K562 treated with DMSO at 1 percent for 4 hours (cell line): ENCODE results near the gene STARD3. TPM values are rescaled to one million over a fixed set of nuclear protein-coding genes. Genes with fewer than 3 reads are reported as not detected.

Source experiments
- total RNA-seq: library from RNA; unstranded; fragments of 300-600 nt; gene quantifications from 2 replicates; pipeline ENCODE4 v1.2.3, GENCODE V29; 2022; ENCODE audit not compliant: insufficient read depth

Gene STARD3
- total RNA-seq = 79.9 and 98.4 TPM in 2 replicates

DNA sequence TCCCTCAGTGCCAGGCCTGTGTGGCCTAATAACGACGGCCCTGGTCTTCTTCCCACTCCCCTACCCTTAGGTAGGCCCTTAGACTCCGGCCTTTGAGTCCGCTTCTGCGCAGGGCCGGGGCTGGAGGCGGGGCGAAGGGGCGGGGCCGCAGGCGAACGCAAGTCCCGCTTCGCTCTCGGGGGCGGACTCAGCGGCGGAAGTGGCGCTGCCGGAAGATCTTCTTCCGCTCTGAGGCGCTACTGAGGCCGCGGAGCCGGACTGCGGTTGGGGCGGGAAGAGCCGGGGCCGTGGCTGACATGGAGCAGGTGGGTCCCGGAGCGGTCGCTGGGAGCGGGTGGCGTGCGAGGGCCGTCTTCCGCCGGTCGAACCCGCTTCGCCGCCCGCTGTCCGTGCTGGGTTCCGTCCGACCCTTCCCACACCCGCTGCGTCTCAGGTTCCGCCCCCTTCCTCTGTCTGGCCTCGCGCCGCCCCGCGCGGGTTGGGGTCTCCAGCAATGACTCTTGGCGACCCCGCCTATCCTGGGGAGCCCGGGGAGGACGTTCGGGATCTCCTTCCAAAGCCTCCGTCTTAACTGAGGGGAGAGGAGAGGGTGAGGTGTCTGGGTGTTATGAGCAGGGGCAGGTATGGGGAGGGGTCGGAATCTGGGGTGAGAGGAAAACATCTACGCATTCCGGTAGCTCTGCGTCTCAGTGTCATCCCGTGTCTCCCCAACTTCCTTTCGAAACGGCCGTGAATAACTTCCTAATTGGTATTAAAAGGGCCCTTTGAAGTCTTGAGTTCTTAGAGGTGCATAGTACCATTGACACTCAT, at the start of gene STARD3:
Gene STARD3, plus strand, starts transcription at position 218 of the 810 bp plus-strand sequence. CDS start 16,388 bp downstream, outside the sequence.

GRCh38 chr17:39607851-39608130, 29.2 kb upstream of the STARD3 start, which contains the start of gene NEUROD2:
Gene NEUROD2 (minus strand): TSS chr17:39607920. CDS start chr17:39606599, 1,321 bp downstream.

DNA sequence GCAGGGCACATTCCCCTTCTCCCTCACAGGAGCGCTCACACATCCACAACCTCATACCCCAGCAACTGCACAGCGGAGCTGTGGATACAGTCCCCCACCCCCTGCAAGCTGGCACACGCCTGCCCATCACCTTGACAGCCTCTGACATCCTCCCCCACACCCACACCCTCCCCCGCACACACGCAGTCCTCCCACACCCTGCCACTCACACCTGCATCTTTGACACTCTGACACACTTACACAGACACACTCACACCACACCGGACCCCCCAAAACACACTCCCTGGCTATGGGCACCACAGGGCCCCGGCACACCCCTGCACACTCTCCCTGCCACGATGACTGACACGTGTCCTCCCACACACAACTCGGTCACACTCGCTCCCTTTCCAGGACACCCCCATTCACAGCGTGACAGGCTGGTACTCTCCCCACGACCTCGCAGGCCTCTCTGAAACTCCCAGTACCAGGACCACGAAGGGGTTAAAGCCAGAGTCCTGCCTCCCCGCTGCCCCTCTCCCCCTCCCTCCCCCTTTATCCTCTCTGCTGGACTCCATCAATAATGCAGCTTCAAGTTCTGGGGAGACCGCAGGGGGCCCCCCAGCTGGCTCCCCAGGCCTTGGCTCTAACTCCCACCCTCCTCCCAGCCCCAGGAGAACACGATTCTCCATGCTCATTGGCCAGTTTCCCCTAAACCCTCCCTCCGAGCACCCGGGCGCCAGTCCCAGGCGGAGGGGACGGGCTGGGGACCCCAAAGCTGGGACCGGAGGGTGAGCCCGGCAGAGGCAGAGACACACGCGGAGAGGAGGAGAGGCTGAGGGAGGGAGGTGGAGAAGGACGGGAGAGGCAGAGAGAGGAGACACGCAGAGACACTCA, 10.5 kb upstream of the STARD3 start, which contains the start of gene PPP1R1B:
Gene PPP1R1B, plus strand, starts transcription at position 782 of the 876 bp plus-strand sequence. CDS start 441 bp downstream, outside the sequence.

DNA sequence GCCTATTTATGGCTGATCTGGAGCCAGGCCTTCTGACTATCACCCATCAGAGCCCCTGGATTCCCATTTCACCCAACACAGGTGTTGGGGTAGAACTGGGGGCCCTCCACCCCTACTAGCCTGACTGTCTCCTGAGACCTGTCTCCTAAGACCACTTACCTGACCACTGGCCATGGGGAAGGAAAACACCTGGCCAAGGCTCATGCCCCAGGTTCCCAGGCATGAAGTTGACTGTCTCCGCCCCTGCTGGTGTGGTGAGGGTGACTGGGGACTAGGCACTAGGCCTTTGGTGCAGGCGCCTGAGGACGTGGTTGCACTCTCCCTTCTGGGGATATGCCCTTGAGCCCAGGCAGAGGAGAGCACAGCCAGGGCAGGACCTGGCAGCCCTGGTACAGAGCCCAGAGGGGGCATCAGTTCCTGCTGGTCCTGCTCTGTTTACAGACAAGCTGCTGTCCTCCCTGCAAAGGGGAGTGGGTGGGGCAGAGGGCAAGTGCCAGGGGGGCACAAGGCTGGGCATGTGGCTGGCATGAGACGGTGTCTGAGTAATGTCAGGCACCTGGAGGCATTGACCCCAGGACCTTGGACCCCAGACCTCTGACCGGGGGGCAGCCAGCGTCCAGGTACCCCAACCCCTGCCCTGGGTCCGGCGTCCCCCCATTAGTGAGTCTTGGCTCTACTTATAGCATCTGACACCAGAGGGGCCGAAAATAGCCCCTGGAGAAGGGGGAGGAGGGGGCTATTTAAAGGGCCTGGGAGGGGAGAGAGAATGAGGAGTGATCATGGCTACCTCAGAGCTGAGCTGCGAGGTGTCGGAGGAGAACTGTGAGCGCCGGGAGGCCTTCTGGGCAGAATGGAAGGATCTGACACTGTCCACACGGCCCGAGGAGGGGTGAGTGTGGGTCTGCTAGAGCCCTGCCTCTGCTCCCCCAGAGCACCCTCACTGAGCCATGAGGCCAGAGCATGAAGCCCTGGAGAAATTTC, 27.9 kb downstream of the STARD3 start, which contains the start of gene TCAP:
Gene TCAP, plus strand, starts transcription at position 769 of the 981 bp plus-strand sequence. Its CDS starts 11 bp downstream, at position 780.

GRCh38 chr17:39667945-39668924, 31.3 kb downstream of the STARD3 start, which contains the start of gene PNMT:
Gene PNMT (plus strand): TSS chr17:39668453. CDS start chr17:39668476, 23 bp downstream.

DNA sequence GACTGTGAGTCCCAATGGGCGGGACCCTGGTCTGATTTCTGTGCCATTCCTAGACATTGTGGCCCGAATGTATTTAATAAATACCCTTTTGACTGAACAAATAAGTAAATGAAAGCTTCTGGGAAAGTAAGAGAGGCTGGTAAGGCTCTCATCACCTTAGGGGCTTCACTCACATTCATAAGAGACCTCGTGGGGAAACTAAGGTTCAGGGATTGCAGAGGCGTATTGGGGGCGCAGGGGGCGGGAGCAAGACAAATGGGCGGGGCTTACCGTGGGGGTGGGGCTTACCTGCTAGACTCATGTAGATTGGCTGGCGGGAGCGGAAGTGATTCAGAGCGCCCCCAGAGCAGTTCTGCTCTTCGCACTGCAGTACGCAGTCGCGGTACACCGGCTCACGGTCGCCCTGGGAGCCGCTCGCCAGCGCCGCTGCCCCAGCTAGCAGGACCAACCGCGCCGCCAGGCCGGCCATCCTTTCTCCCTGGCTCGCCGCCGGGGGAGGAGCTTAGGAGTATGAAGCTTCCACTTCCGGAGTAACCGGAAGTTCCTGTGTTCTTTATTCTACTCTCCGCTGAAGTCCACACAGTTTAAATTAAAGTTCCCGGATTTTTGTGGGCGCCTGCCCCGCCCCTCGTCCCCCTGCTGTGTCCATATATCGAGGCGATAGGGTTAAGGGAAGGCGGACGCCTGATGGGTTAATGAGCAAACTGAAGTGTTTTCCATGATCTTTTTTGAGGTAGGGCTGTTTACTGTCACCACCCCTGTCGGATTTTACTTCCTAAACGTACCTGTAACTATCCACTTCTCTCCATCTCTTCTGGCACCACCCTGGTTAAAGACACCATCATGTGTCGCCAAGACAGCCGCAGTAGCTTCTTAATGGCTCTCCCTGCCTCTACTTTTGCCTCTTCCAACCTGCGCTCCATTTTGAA, 50.9 kb downstream of the STARD3 start, which contains the start of gene PGAP3:
Gene PGAP3, minus strand, starts transcription at position 512 of the 929 bp plus-strand sequence. Its CDS starts 43 bp downstream, at position 469.

DNA sequence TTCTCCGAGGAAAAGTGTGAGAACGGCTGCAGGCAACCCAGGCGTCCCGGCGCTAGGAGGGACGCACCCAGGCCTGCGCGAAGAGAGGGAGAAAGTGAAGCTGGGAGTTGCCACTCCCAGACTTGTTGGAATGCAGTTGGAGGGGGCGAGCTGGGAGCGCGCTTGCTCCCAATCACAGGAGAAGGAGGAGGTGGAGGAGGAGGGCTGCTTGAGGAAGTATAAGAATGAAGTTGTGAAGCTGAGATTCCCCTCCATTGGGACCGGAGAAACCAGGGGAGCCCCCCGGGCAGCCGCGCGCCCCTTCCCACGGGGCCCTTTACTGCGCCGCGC, 62.8 kb downstream of the STARD3 start, which contains the start of gene ERBB2:
Gene ERBB2, plus strand, starts transcription at position 247 of the 330 bp plus-strand sequence. CDS start 175 bp downstream, outside the sequence.

Other genes starting within 250 kb of the STARD3 start
- gene FBXL20, start 235.5 kb upstream of the STARD3 start, total RNA-seq = 4.0 and 6.1 TPM in 2 replicates
- 17.0 and 21.8 TPM in 2 replicates for gene MED1, start 185.9 kb upstream of the STARD3 start, total RNA-seq
- 22.8 and 31.0 TPM in 2 replicates for gene CDK12, start 175.7 kb upstream of the STARD3 start, total RNA-seq
- gene NEUROD2, start 29.2 kb upstream of the STARD3 start, total RNA-seq = not detected in 2 replicates
- not detected in 2 replicates for gene PPP1R1B, start 10.2 kb upstream of the STARD3 start, total RNA-seq
- gene TCAP, start 28.2 kb downstream of the STARD3 start, total RNA-seq = 5.2 and 8.3 TPM in 2 replicates
- gene PNMT, start 31.3 kb downstream of the STARD3 start, total RNA-seq = 6.1 and 10.3 TPM in 2 replicates
- gene PGAP3, start 50.9 kb downstream of the STARD3 start, total RNA-seq = 7.6 and 8.4 TPM in 2 replicates
- gene ERBB2, start 62.9 kb downstream of the STARD3 start, total RNA-seq = 2.9 and 3.3 TPM in 2 replicates
- gene MIEN1, start 93.4 kb downstream of the STARD3 start, total RNA-seq = 67.6 and 81.3 TPM in 2 replicates
- gene GRB7, start 100.8 kb downstream of the STARD3 start, total RNA-seq = 3.2 and 5.1 TPM in 2 replicates
- gene IKZF3, start 227.2 kb downstream of the STARD3 start, total RNA-seq = 0.47 TPM in 1 of 2 replicates, not detected in the other
- not detected in 2 replicates for gene ZPBP2, start 231.1 kb downstream of the STARD3 start, total RNA-seq